B cell (primary cell): ENCODE data around the gene ITCH.

ENCODE experiments used
- EZH2 ChIP-seq: IDR thresholded peaks from 2 replicates; pipeline ENCODE4 v1.6.1; 2012; ENCODE audit warnings: borderline replicate concordance, low read depth, mild to moderate bottlenecking, moderate library complexity, low read length; ENCODE audit not compliant: insufficient read depth, poor library complexity, severe bottlenecking
- TF ChIP-seq, protein P1 (sequence below): fragments of 200-600 bp; IDR thresholded peaks from one replicate; pipeline ENCODE4 v1.8.0; 2022; ENCODE audit warnings: antibody characterized with exemption, mild to moderate bottlenecking

DNA sequence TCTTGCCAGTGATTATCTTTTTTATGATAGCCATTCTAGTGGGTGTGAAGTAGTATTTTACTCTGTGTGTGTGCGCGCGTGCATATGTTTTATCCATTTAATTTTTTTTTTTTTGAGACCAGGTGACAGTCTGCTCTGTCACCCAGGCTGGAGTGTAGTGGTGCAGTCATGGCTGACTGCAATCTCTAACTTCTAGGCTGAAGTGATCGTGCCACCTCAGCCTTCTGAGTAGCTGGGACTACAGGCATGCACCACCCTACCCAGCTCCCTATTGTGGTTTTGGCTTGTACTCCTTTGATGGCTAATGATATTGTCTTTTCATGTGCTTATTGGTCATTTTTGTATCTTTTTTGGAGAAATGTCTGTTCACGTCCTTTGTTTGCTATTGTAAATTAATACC lies 33.3 kb downstream of the ITCH start:
- TF ChIP-seq, protein P1, sequence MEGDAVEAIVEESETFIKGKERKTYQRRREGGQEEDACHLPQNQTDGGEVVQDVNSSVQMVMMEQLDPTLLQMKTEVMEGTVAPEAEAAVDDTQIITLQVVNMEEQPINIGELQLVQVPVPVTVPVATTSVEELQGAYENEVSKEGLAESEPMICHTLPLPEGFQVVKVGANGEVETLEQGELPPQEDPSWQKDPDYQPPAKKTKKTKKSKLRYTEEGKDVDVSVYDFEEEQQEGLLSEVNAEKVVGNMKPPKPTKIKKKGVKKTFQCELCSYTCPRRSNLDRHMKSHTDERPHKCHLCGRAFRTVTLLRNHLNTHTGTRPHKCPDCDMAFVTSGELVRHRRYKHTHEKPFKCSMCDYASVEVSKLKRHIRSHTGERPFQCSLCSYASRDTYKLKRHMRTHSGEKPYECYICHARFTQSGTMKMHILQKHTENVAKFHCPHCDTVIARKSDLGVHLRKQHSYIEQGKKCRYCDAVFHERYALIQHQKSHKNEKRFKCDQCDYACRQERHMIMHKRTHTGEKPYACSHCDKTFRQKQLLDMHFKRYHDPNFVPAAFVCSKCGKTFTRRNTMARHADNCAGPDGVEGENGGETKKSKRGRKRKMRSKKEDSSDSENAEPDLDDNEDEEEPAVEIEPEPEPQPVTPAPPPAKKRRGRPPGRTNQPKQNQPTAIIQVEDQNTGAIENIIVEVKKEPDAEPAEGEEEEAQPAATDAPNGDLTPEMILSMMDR: no peak
- no peak for TF ChIP-seq EZH2
